ENCODE results near the gene KIF1A. TPM values are rescaled to one million over a fixed set of nuclear protein-coding genes. Genes with fewer than 3 reads are reported as not detected.

Gene KIF1A, protein sequence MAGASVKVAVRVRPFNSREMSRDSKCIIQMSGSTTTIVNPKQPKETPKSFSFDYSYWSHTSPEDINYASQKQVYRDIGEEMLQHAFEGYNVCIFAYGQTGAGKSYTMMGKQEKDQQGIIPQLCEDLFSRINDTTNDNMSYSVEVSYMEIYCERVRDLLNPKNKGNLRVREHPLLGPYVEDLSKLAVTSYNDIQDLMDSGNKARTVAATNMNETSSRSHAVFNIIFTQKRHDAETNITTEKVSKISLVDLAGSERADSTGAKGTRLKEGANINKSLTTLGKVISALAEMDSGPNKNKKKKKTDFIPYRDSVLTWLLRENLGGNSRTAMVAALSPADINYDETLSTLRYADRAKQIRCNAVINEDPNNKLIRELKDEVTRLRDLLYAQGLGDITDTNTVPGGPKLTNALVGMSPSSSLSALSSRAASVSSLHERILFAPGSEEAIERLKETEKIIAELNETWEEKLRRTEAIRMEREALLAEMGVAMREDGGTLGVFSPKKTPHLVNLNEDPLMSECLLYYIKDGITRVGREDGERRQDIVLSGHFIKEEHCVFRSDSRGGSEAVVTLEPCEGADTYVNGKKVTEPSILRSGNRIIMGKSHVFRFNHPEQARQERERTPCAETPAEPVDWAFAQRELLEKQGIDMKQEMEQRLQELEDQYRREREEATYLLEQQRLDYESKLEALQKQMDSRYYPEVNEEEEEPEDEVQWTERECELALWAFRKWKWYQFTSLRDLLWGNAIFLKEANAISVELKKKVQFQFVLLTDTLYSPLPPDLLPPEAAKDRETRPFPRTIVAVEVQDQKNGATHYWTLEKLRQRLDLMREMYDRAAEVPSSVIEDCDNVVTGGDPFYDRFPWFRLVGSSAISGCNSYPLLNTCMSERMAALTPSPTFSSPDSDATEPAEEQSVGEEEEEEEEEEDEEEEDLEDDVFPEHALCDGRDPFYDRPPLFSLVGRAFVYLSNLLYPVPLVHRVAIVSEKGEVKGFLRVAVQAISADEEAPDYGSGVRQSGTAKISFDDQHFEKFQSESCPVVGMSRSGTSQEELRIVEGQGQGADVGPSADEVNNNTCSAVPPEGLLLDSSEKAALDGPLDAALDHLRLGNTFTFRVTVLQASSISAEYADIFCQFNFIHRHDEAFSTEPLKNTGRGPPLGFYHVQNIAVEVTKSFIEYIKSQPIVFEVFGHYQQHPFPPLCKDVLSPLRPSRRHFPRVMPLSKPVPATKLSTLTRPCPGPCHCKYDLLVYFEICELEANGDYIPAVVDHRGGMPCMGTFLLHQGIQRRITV (N-terminal part only)
- total RNA-seq, result 10 to 100 TPM; 46.4 to 76.0 (median 64.6) TPM
- polyA plus RNA-seq, result 10 to 100 TPM; 32.4 to 62.9 TPM

DNA sequence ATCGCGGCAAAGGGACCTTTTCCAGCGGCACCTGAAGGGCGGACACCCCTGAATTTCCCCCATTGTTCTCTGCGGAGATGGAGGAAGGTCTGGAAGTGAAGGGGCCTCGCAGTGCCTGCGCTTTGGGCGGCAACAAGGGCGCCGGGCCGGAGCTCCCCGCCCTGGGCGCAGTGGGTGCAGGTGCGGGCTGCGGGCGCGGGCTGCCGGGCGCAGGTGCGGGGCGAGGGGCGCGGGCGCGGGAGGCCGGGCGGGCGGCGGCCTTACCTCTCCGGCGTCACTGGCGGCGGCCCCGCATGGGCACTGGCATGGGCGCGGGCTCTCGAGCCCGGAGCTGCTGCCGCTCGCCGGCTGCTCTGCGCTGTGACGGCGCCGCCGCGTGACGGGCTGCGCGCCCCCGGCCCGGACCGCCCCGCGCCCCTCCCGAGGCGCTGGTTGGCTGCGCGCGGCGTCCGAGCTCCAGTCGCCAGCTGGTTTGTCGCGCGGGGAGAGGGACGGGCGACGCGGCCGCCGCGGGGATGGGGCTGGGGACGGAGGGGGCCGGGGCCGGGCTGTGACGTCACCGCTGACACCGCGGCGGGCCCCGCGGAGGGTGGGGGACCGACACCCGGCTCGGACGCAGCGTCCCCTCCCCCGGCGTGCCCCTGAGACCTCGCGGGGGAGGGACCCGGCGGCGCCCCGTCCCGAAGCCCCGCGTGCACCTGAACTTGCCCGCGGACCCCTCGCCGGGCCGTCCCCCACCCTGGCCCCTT, at the start of gene KIF1A:
TSS of gene KIF1A (minus strand) at position 362 of the 749 bp plus-strand sequence. CDS start 22,467 bp downstream, outside the sequence.
- TF ChIP-seq, protein P1, sequence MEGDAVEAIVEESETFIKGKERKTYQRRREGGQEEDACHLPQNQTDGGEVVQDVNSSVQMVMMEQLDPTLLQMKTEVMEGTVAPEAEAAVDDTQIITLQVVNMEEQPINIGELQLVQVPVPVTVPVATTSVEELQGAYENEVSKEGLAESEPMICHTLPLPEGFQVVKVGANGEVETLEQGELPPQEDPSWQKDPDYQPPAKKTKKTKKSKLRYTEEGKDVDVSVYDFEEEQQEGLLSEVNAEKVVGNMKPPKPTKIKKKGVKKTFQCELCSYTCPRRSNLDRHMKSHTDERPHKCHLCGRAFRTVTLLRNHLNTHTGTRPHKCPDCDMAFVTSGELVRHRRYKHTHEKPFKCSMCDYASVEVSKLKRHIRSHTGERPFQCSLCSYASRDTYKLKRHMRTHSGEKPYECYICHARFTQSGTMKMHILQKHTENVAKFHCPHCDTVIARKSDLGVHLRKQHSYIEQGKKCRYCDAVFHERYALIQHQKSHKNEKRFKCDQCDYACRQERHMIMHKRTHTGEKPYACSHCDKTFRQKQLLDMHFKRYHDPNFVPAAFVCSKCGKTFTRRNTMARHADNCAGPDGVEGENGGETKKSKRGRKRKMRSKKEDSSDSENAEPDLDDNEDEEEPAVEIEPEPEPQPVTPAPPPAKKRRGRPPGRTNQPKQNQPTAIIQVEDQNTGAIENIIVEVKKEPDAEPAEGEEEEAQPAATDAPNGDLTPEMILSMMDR (IDR thresholded peaks at IDR 0.05), result no peak
- no peaks in the 10 kb centered on the region for H3K9me3 ChIP-seq
- peak within 1 kb of the TSS; percentile 42 to 72 (median 56) for H3K4me3 ChIP-seq
- ATAC-seq (peak; percentile 66 to 73 (median 72)), FAIRE-seq (no peak), DNase-seq (peak; percentile 74 to 87 (median 82))
- peak within 1 kb of the TSS; percentile 58 to 74 (median 65) for H3K27ac ChIP-seq
- intact Hi-C loops (cut with DNase I), result no loop called here
- no peaks in the 10 kb centered on the region for H3K36me3 ChIP-seq
- peaks cover 0 to 4% (median 0%) of the 10 kb centered on the region in 3 donors for H3K4me1 ChIP-seq
- no peaks in the 10 kb centered on the region for H3K27me3 ChIP-seq
- 0 to 1% methylated on average over 30 to 104 of the region's 104 CpGs for whole genome bisulfite sequencing, 2 donors

GRCh38 chr2:240869109-240869955, 49.3 kb upstream of the KIF1A start:
- peak in 2 of 6 donors; percentile 43 to 55 for DNase-seq

GRCh38 chr2:240868286-240869108, 48.5 kb upstream of the KIF1A start, which contains the start of gene AGXT:
Gene AGXT, plus strand, starts transcription at chr2:240868824. Its CDS starts 42 bp downstream, at chr2:240868866.
- TF ChIP-seq, protein P1 (IDR thresholded peaks at IDR 0.05), result no peak
- ATAC-seq, result no peak
- no peaks in the 10 kb centered on the region for H3K27me3 ChIP-seq
- no peak within 1 kb of the TSS for H3K27ac ChIP-seq
- intact Hi-C loops (cut with DNase I), result no loop called here
- H3K4me3 ChIP-seq, result no peak within 1 kb of the TSS
- no peak for FAIRE-seq
- no peaks in the 10 kb centered on the region for H3K9me3 ChIP-seq
- no peaks in the 10 kb centered on the region for H3K4me1 ChIP-seq
- H3K36me3 ChIP-seq, result no peaks in the 10 kb centered on the region
- no peak for DNase-seq
- 79 to 82% methylated on average over 21 of the region's 21 CpGs for WGBS, 2 donors

More at GRCh38 chr2:240869109-240869955, 49.3 kb upstream of the KIF1A start:
- intact Hi-C loops (cut with DNase I), result no loop called here
- Histone ChIP-seq H3K9me3 (no peaks in the 10 kb centered on the region), H3K36me3 (no peaks in the 10 kb centered on the region), H3K27me3 (no peaks in the 10 kb centered on the region), H3K4me1 (no peaks in the 10 kb centered on the region), H3K4me3 (no peak overlapping the region), H3K27ac (no peak overlapping the region)
- 82 to 90% methylated on average over 25 of the region's 25 CpGs for WGBS, 2 donors
- FAIRE-seq, result no peak
- no peak for ATAC-seq
- TF ChIP-seq, protein P1 (IDR thresholded peaks at IDR 0.05), result no peak
